Activated CD4-positive, alpha-beta T cell treated with anti-CD3 and anti-CD28 coated beads, Interleukin-2, amount 10 ng/mL, durations not matched to agents 7 days and 5 days (primary cell): ENCODE data around the gene FADD. TPM values are rescaled to one million over a fixed set of nuclear protein-coding genes. Genes with fewer than 3 reads are reported as not detected.

Source experiments
- CTCF ChIA-PET: fragments of 350-600 bp; sonication (Branson Sonifier 250); formaldehyde crosslinking; loops from one replicate; lab custom pipeline; 2021; ENCODE audit warnings: antibody characterized with exemption; lab: Charles Lee
- POLR2A ChIA-PET: fragments of 350-600 bp; sonication (Branson Sonifier 250); formaldehyde crosslinking; loops from one replicate; lab custom pipeline; 2021; ENCODE audit warnings: antibody characterized with exemption; lab: Charles Lee
- DNase-seq: peaks from one replicate; pipeline ENCODE4 v3.0.0-alpha.2; 2020
- H3K27ac Mint-ChIP-seq: one replicate; pipeline ENCODE4 v1.8.0; 2021; ENCODE audit warnings: mild to moderate bottlenecking, moderate library complexity, mixed read lengths
- H3K27me3 Mint-ChIP-seq: one replicate; pipeline ENCODE4 v1.8.0; 2021; ENCODE audit warnings: mixed read lengths
- H3K36me3 Mint-ChIP-seq: one replicate; pipeline ENCODE4 v1.8.0; 2021; ENCODE audit warnings: low read depth, mixed read lengths
- H3K4me1 Mint-ChIP-seq: one replicate; pipeline ENCODE4 v1.8.0; 2021; ENCODE audit warnings: mixed read lengths
- H3K4me3 Mint-ChIP-seq: one replicate; pipeline ENCODE4 v1.8.0; 2021; ENCODE audit warnings: mild to moderate bottlenecking, moderate library complexity, mixed read lengths
- H3K9me3 Mint-ChIP-seq: one replicate; pipeline ENCODE4 v1.8.0; 2021; ENCODE audit warnings: mixed read lengths
- total RNA-seq, 2 experiments: library from RNA; stranded (reverse); gene quantifications; one replicate each; pipeline ENCODE4 v1.2.3, GENCODE V29; 2021

The FADD gene, protein sequence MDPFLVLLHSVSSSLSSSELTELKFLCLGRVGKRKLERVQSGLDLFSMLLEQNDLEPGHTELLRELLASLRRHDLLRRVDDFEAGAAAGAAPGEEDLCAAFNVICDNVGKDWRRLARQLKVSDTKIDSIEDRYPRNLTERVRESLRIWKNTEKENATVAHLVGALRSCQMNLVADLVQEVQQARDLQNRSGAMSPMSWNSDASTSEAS
- total RNA-seq = 10 to 100 TPM; 31.7 to 34.5 TPM

GRCh38 chr11:70202920-70203750, at the start of gene FADD:
FADD (plus strand) TSS chr11:70203296; CDS start chr11:70203460, 164 bp downstream.
- H3K27me3 Mint-ChIP-seq = peaks cover 11% of the 10 kb centered on the region
- CTCF ChIA-PET = no interaction called here

GRCh38 chr11:70155386-70155785, 47.7 kb upstream of the FADD start:
- H3K4me3 Mint-ChIP-seq = no peak overlapping the region
- DNase-seq = no peak
- CTCF ChIA-PET = interaction anchor here (1.4 kb wide), 1 partner anchor 14 kb away, joined by 4 read pairs; no protein-coding TSS in a partner anchor
- no peaks in the 10 kb centered on the region for H3K27me3 Mint-ChIP-seq
- POLR2A ChIA-PET = no interaction called here
- H3K36me3 Mint-ChIP-seq = no peaks in the 10 kb centered on the region
- no peak overlapping the region for H3K27ac Mint-ChIP-seq
- no peaks in the 10 kb centered on the region for H3K9me3 Mint-ChIP-seq
- no peaks in the 10 kb centered on the region for H3K4me1 Mint-ChIP-seq

More at GRCh38 chr11:70202920-70203750, at the start of gene FADD:
- H3K4me1 Mint-ChIP-seq = peaks cover 43% of the 10 kb centered on the region
- H3K36me3 Mint-ChIP-seq = peaks cover 35% of the 10 kb centered on the region
- no peaks in the 10 kb centered on the region for H3K9me3 Mint-ChIP-seq
- peak; percentile 93 for DNase-seq
- peak within 1 kb of the TSS; percentile 98 for H3K4me3 Mint-ChIP-seq
- H3K27ac Mint-ChIP-seq = peak within 1 kb of the TSS; percentile 99
- POLR2A ChIA-PET = no interaction called here

- ChIA-PET CTCF (interaction anchor here (1.4 kb wide), 1 partner anchor 15 kb away, joined by 4 read pairs; no protein-coding TSS in a partner anchor), POLR2A (no interaction called here)
- no peak for DNase-seq
- H3K9me3 Mint-ChIP-seq = no peaks in the 10 kb centered on the region
- H3K36me3 Mint-ChIP-seq = no peaks in the 10 kb centered on the region
- H3K27me3 Mint-ChIP-seq = no peaks in the 10 kb centered on the region
- H3K4me3 Mint-ChIP-seq = no peak overlapping the region
- no peaks in the 10 kb centered on the region for H3K4me1 Mint-ChIP-seq
- H3K27ac Mint-ChIP-seq = no peak overlapping the region
These were observed 46.6 kb upstream of the FADD start for GRCh38 chr11:70156291-70157037.

- Mint-ChIP-seq H3K4me3 (no peak overlapping the region), H3K36me3 (no peaks in the 10 kb centered on the region), H3K27me3 (no peaks in the 10 kb centered on the region), H3K4me1 (no peaks in the 10 kb centered on the region), H3K9me3 (no peaks in the 10 kb centered on the region), H3K27ac (no peak overlapping the region)
- ChIA-PET CTCF (no interaction called here), POLR2A (no interaction called here)
- DNase-seq = no peak
These were observed 44.9 kb upstream of the FADD start for GRCh38 chr11:70158201-70158600.

DNA sequence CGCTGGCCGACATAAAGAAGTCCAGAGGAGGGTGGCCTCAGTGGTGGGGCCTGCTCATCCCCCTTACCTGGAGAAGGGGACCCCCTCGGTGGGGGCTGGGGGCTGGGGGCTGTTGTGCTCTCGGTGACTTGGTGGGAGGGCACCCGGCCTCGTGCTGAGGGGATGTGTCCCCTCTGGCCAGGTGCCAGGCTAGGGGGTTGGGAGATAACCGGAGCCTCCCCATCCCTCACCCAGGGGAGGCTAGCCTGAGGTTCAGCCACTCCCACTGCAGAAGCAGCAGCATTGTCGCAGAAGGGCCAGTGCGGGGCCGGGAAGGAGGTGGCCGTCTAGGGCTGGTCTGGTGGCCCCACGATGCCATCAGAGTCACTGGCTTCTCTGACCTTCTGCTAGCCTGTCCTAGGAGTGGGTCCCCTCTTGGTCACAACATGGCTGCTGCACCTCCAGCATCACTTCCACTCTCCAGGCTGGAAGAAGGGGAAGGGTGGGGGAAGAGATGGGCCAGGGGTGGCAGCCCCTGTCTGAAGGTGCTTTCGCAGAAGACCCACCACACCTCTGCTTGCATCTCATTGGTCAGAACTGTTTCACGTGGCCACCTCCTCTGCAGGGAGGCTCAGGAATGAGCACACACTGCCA, 44.2 kb upstream of the FADD start:
- H3K4me3 Mint-ChIP-seq = no peak overlapping the region
- no peaks in the 10 kb centered on the region for H3K4me1 Mint-ChIP-seq
- POLR2A ChIA-PET = no interaction called here
- CTCF ChIA-PET = no interaction called here
- no peaks in the 10 kb centered on the region for H3K9me3 Mint-ChIP-seq
- DNase-seq = no peak
- H3K36me3 Mint-ChIP-seq = no peaks in the 10 kb centered on the region
- no peak overlapping the region for H3K27ac Mint-ChIP-seq
- no peaks in the 10 kb centered on the region for H3K27me3 Mint-ChIP-seq

- no peak for DNase-seq
- H3K27me3 Mint-ChIP-seq = no peaks in the 10 kb centered on the region
- H3K27ac Mint-ChIP-seq = no peak overlapping the region
- H3K4me1 Mint-ChIP-seq = no peaks in the 10 kb centered on the region
- ChIA-PET CTCF (no interaction called here), POLR2A (no interaction called here)
- no peaks in the 10 kb centered on the region for H3K36me3 Mint-ChIP-seq
- no peak overlapping the region for H3K4me3 Mint-ChIP-seq
- no peaks in the 10 kb centered on the region for H3K9me3 Mint-ChIP-seq
These were observed 43.2 kb upstream of the FADD start for GRCh38 chr11:70159627-70160570.

DNA sequence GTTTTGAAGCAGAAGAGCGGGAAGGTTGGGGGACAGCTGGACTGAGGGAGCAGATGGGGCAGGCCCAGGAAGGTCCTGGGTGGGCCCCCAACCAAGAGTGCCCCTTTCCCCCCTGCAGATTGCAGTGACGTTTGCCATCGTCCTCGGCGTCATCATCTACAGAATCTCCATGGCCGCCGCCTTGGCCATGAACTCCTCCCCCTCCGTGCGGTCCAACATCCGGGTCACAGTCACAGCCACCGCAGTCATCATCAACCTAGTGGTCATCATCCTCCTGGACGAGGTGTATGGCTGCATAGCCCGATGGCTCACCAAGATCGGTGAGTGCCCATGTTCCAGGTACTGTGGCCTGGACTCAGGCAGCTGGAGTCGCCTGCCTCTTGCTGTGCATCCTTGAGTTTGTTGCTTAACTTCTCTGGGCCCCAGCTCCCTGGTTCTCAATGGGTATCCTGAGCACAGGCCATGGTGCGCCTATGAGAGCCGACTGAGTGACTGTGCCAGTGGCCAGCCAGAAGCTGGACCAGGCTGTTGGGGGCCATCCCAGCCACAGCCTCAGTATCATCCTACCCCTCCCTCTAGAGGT, 42.0 kb upstream of the FADD start:
- no peaks in the 10 kb centered on the region for H3K9me3 Mint-ChIP-seq
- POLR2A ChIA-PET = no interaction called here
- no peaks in the 10 kb centered on the region for H3K4me1 Mint-ChIP-seq
- DNase-seq = no peak
- H3K36me3 Mint-ChIP-seq = no peaks in the 10 kb centered on the region
- CTCF ChIA-PET = no interaction called here
- H3K27ac Mint-ChIP-seq = no peak overlapping the region
- no peak overlapping the region for H3K4me3 Mint-ChIP-seq
- H3K27me3 Mint-ChIP-seq = no peaks in the 10 kb centered on the region

DNA sequence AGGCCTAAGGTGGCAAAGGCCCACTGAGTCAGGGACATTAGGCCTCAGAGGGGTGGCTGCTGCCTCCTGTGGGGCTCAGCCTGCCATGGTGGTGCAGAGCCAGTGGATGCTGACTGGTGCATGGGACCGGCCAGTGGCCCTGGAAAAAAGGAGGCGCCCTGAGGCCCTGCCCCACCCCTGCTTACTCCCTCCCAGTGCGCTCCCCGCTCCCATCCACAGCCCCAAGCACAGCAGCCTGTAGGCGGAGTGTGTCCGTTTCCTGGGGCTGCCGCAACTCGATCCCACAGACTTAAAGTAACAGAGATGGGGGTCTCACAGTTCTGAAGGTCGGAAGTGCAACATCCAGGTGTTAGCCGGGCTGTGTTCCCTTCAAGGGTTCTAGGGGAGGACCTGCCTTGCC, 38.4 kb upstream of the FADD start:
- POLR2A ChIA-PET = no interaction called here
- Mint-ChIP-seq H3K4me1 (no peaks in the 10 kb centered on the region), H3K36me3 (no peaks in the 10 kb centered on the region), H3K27me3 (no peaks in the 10 kb centered on the region), H3K27ac (no peak overlapping the region), H3K4me3 (no peak overlapping the region), H3K9me3 (no peaks in the 10 kb centered on the region)
- DNase-seq = no peak
- CTCF ChIA-PET = no interaction called here

GRCh38 chr11:70167120-70167519, 36.0 kb upstream of the FADD start:
- Mint-ChIP-seq H3K36me3 (no peaks in the 10 kb centered on the region), H3K4me3 (no peak overlapping the region), H3K9me3 (no peaks in the 10 kb centered on the region), H3K27ac (no peak overlapping the region), H3K27me3 (no peaks in the 10 kb centered on the region), H3K4me1 (no peaks in the 10 kb centered on the region)
- no peak for DNase-seq
- ChIA-PET POLR2A (no interaction called here), CTCF (no interaction called here)

DNA sequence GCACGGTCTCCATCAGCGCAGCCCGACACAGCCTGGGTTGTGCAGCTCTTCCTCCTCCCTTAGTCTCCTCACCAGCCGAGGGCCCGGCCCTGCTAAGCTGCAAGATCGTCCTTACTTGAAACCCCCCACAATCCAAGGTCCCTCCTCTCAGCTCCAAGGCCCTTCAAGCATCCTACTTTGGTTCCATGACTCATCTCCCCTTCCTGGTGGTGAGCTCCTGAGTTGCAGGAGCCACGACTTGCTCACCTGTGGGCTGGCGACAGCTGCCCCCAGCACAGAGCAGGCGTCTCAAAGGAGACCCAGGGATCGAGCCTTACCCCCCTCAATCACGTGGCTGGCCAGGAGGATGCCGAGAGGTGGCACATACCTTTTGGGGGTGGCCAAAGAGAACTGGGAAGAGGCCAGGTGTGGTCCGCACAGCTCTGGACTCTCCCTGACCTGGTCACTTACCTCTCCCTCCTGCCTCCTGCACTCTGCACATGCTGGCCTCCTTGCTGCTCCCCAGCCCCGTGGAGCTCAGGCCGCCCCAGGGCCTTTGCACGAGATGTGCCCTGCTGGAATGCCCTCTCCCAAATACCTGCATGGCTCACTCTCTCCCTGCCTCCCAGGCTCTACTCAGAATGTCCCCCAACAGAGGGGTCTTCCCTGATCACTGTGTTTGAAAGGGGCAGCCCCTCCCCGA, 35.2 kb upstream of the FADD start:
- ChIA-PET CTCF (no interaction called here), POLR2A (no interaction called here)
- no peak for DNase-seq
- Mint-ChIP-seq H3K36me3 (no peaks in the 10 kb centered on the region), H3K4me3 (no peak overlapping the region), H3K4me1 (no peaks in the 10 kb centered on the region), H3K9me3 (no peaks in the 10 kb centered on the region), H3K27me3 (no peaks in the 10 kb centered on the region), H3K27ac (no peak overlapping the region)

- CTCF ChIA-PET = no interaction called here
- Mint-ChIP-seq H3K4me1 (no peaks in the 10 kb centered on the region), H3K4me3 (no peak overlapping the region), H3K36me3 (no peaks in the 10 kb centered on the region), H3K27me3 (no peaks in the 10 kb centered on the region), H3K9me3 (no peaks in the 10 kb centered on the region), H3K27ac (no peak overlapping the region)
- POLR2A ChIA-PET = no interaction called here
- DNase-seq = no peak
These were observed 34.7 kb upstream of the FADD start for GRCh38 chr11:70168405-70168754.
